ENCODE data around the gene ASB3. TPM values are rescaled to one million over a fixed set of nuclear protein-coding genes. Genes with fewer than 3 reads are reported as not detected.

The ASB3 gene
- total RNA-seq, 4 donors from 2014 or later = 15.6 to 25.8 (median 21.1) TPM

DNA sequence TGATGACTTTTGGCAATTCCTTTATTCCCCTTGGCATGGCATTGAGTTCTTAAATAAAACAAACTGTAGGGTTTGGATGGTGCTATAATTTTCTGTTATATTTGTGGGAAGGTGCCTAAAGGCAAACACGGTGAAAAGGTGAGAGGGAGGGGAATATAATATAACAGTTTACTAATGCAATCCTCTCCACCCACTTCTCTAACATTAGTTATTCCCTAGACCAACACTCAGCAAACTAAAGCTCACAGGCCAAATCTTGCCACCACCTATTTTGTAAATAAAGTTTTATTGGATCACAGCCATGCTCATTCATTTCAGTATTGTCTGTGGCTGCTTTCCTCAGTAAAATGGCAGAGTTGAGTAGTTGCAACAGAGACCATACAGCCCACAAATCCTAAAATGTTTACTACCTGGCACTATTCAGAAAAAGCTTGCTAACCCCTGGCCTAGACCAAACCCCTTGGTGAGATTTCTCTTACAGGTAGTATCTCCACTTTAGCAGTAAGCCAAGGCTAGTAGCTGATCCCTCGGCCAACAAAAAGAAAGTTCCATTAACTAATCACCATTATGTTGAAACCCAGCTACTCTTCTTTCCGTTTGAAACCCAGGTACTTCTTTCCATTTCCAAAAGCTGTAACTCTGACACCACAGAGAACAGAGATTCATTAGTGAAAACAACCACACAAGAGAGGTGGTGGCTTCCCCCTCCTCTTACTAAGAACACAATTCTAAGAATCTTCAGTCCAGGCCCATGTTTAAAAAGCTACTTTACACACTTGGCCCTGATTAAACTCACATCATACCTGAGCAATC lies 155.2 kb downstream of the ASB3 start:
- TF ChIP-seq, protein P1, sequence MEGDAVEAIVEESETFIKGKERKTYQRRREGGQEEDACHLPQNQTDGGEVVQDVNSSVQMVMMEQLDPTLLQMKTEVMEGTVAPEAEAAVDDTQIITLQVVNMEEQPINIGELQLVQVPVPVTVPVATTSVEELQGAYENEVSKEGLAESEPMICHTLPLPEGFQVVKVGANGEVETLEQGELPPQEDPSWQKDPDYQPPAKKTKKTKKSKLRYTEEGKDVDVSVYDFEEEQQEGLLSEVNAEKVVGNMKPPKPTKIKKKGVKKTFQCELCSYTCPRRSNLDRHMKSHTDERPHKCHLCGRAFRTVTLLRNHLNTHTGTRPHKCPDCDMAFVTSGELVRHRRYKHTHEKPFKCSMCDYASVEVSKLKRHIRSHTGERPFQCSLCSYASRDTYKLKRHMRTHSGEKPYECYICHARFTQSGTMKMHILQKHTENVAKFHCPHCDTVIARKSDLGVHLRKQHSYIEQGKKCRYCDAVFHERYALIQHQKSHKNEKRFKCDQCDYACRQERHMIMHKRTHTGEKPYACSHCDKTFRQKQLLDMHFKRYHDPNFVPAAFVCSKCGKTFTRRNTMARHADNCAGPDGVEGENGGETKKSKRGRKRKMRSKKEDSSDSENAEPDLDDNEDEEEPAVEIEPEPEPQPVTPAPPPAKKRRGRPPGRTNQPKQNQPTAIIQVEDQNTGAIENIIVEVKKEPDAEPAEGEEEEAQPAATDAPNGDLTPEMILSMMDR (IDR thresholded peaks at IDR 0.05; ENCODE audit: low read depth) = no peak

DNA sequence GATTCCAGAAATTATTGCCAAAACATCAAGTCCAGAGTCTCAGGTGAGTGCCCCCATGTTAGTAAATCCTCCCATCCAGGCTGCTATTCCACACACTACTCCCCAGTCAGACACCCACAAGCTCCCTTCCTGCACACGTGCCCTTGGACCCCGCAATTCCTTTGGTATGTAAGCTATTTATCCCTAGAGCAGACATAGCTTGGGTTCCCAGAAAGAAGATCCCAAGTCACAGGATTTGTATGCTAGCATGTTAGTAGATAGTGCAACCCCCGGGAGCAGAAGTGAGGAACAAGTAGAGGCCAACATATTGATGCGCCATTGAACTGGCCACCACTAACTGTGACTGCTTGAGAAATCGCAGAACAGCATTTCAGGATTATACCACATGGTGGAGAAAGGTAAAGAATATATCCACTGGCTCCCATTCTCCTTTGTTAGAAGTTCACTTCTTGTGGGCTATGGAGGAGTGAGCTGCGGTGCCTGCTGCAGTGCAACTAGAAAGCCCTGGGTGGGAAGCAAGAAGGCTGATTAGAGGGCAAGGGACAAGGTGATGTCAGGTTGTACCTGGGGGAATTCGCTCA lies 156.6 kb downstream of the ASB3 start:
- TF ChIP-seq, protein P1 (IDR thresholded peaks at IDR 0.05; ENCODE audit: low read depth) = no peak

DNA sequence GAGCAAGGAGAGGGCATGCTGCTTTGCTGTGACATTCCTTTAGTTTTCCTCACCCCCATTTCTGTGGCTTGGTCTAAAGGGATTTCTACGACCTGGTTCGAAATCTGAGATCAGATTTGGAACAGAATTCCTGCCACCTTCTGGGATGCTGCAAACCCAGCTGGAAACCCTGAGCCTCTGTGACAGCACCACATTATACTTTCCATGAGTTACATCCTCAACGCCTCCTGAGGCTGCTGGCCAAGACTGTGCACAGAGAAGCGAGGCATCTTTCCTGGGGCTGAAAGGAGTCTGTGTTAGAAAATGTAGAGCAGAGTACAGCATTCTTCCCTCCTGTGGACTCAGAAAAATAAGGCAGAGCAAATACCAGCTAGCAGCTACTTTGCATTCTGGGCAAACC lies 157.3 kb downstream of the ASB3 start:
- TF ChIP-seq, protein P1 (IDR thresholded peaks at IDR 0.05; ENCODE audit: low read depth) = no peak

DNA sequence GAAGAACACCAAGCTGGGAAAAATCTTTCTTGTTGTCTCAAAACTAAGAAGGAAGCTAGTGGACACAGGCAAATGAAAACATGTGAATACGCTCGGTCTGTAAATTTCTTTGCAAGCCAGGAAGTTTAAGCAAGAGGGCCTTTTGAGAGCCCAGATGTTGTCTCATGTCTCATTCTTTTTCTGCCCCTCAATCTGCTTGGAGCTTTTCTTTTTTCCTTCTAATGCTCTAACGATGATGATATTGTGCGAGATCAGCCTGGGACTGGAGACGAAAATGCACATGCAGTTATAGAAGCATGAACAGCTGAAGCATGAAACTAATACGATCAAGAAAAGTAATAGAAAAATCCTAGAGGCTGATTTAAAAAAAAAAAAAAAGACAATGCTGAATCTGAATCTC lies 157.8 kb downstream of the ASB3 start:
- TF ChIP-seq, protein P1 (IDR thresholded peaks at IDR 0.05; ENCODE audit: low read depth) = no peak

DNA sequence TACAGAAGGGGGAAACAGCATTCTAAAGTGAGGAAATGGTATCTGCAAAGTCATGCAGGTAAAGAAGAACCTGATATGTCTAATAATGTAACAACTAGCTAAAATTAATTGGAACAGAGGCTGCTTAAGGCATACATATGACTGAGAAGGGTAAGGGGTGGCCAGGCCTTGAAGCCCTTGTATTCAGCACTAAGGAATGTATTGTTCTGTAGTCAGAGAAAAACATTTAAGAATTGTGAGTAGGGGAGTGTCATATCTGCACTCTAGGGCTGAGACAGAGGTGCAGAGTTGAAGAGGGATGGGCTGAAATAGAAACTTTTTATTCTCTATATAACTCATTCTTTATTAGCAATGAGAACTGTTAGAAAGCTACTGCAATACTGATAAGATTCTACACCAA lies 164.6 kb downstream of the ASB3 start:
- TF ChIP-seq, protein P1 (IDR thresholded peaks at IDR 0.05; ENCODE audit: low read depth) = no peak

DNA sequence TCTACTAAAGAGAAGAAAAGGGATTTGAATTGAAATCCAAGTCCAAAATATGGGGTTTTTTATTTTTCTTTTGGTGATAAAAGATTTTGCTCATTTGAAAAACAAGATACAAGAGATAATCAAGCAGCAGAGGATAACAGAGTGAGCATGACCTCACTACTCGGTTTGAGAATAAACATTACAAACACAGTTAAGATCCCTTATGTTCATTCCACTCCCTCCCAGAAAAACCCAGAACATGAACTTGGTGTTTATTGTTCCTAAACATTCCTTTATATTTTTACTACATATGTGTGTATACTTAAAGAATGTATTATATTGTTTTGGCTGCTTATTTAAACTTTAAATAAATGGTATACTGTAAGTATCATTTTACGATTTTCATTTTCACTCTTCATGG lies 165.8 kb downstream of the ASB3 start:
- TF ChIP-seq, protein P1 (IDR thresholded peaks at IDR 0.05; ENCODE audit: low read depth) = no peak

Other genes with a start within 250 kb of the ASB3 start
- 10 to 100 TPM in 1 of 4 donors, 1 to 10 TPM in 3; 4.0 to 15.0 (median 5.1) TPM for gene CHAC2, start 19.1 kb downstream of the ASB3 start, total RNA-seq
- gene ERLEC1, start 91 bp upstream of the ASB3 start, total RNA-seq = 10 to 100 TPM; 39.1 to 55.5 (median 46.2) TPM
- gene GPR75, start 73.0 kb upstream of the ASB3 start, total RNA-seq = 1 to 10 TPM; 2.3 to 2.6 (median 2.5) TPM
- gene PSME4, start 184.0 kb upstream of the ASB3 start, total RNA-seq = 10 to 100 TPM; 39.6 to 91.1 (median 68.1) TPM

Data from subcutaneous adipose tissue (tissue), 4 donors.